ENCODE data around the gene SCAND1. TPM values are rescaled to one million over a fixed set of nuclear protein-coding genes. Genes with fewer than 3 reads are reported as not detected.

The SCAND1 gene
- polyA plus RNA-seq, 1 donor from 2014 or later: 156 TPM

GRCh38 chr20:35947489-35947888 is 6.8 kb downstream of the SCAND1 start:
- no peaks in the 10 kb centered on the region for H3K9me3 ChIP-seq (ENCODE audit: low read length)
- H3K79me2 ChIP-seq (replicated peaks; ENCODE audit: insufficient read depth, low read length): peaks cover 9% of the 10 kb centered on the region
- H3K9me2 ChIP-seq (ENCODE audit: insufficient read depth, low read length): no peaks in the 10 kb centered on the region
- H3K27me3 ChIP-seq (ENCODE audit: insufficient read depth, low read depth, low read length): no peaks in the 10 kb centered on the region
- no peak overlapping the region for H3K4me2 ChIP-seq (ENCODE audit: low read length)
- no peaks in the 10 kb centered on the region for H3F3A ChIP-seq (ENCODE audit: insufficient read depth, low read length, poor library complexity, severe bottlenecking)
- H3K27ac ChIP-seq (ENCODE audit: low read length): no peak overlapping the region
- H3K36me3 ChIP-seq (ENCODE audit: insufficient read depth, low read length): no peaks in the 10 kb centered on the region
- no peaks in the 10 kb centered on the region for H4K20me1 ChIP-seq (ENCODE audit: insufficient read depth)
- H3K4me3 ChIP-seq (ENCODE audit: low read length): no peak overlapping the region
- TF ChIP-seq EZH2 (IDR thresholded peaks at IDR 0.05; ENCODE audit: borderline replicate concordance, insufficient read depth, low read length, poor library complexity, severe bottlenecking): no peak
- TF ChIP-seq POLR2AphosphoS5 (IDR thresholded peaks at IDR 0.05): no peak
- no peak for TF ChIP-seq RAD21 (conservative IDR thresholded peaks at IDR 0.05)
- no peak for TF ChIP-seq MXI1 (conservative IDR thresholded peaks at IDR 0.05; ENCODE audit: poor library complexity, severe bottlenecking)
- no peak for TF ChIP-seq REST (IDR thresholded peaks at IDR 0.05; ENCODE audit: borderline replicate concordance)
- no peak for TF ChIP-seq SMC3 (conservative IDR thresholded peaks at IDR 0.05; ENCODE audit: poor library complexity)
- TF ChIP-seq CTCF (IDR thresholded peaks at IDR 0.05; ENCODE audit: poor library complexity, severe bottlenecking): no peak
- TF ChIP-seq EP300 (conservative IDR thresholded peaks at IDR 0.05; ENCODE audit: poor library complexity, severe bottlenecking): no peak
- no peak for TF ChIP-seq TAF1 (IDR thresholded peaks at IDR 0.05; ENCODE audit: low read depth)
- no peak overlapping the region for H2AFZ ChIP-seq (ENCODE audit: low read depth, low read length)
- H3K9ac ChIP-seq (ENCODE audit: low read length): no peak overlapping the region

- Histone ChIP-seq H3K27me3 (ENCODE audit: insufficient read depth, low read depth, low read length) (no peaks in the 10 kb centered on the region), H4K20me1 (ENCODE audit: insufficient read depth) (no peaks in the 10 kb centered on the region), H3K9me3 (ENCODE audit: low read length) (no peaks in the 10 kb centered on the region), H2AFZ (ENCODE audit: low read depth, low read length) (no peak overlapping the region), H3K27ac (ENCODE audit: low read length) (no peak overlapping the region), H3K4me2 (ENCODE audit: low read length) (no peak overlapping the region), H3K4me3 (ENCODE audit: low read length) (no peak overlapping the region), H3K36me3 (ENCODE audit: insufficient read depth, low read length) (no peaks in the 10 kb centered on the region), H3K9ac (ENCODE audit: low read length) (no peak overlapping the region), H3K79me2 (replicated peaks; ENCODE audit: insufficient read depth, low read length) (no peaks in the 10 kb centered on the region), H3F3A (ENCODE audit: insufficient read depth, low read length, poor library complexity, severe bottlenecking) (no peaks in the 10 kb centered on the region), H3K9me2 (ENCODE audit: insufficient read depth, low read length) (no peaks in the 10 kb centered on the region)
- TF ChIP-seq TAF1 (IDR thresholded peaks at IDR 0.05; ENCODE audit: low read depth) (no peak), RAD21 (conservative IDR thresholded peaks at IDR 0.05) (no peak), MXI1 (conservative IDR thresholded peaks at IDR 0.05; ENCODE audit: poor library complexity, severe bottlenecking) (no peak), EZH2 (IDR thresholded peaks at IDR 0.05; ENCODE audit: borderline replicate concordance, insufficient read depth, low read length, poor library complexity, severe bottlenecking) (no peak), SMC3 (conservative IDR thresholded peaks at IDR 0.05; ENCODE audit: poor library complexity) (no peak), REST (IDR thresholded peaks at IDR 0.05; ENCODE audit: borderline replicate concordance) (no peak), POLR2AphosphoS5 (IDR thresholded peaks at IDR 0.05) (no peak), EP300 (conservative IDR thresholded peaks at IDR 0.05; ENCODE audit: poor library complexity, severe bottlenecking) (no peak), CTCF (IDR thresholded peaks at IDR 0.05; ENCODE audit: poor library complexity, severe bottlenecking) (no peak)
Observed at GRCh38 chr20:35942243-35942642, 12.1 kb downstream of the SCAND1 start.

All from neural cell (in vitro differentiated cells).